Activated gamma-delta T cell treated with anti-CD3 and anti-CD28 coated beads, Interleukin-2, amount 50 U/mL, for 16 hours (primary cell): ENCODE data around the gene NRXN2.

Experiments
- DNase-seq: peaks from one replicate; pipeline ENCODE4 v3.0.0-alpha.2; 2020; ENCODE audit warnings: low read depth

The NRXN2 gene

DNA sequence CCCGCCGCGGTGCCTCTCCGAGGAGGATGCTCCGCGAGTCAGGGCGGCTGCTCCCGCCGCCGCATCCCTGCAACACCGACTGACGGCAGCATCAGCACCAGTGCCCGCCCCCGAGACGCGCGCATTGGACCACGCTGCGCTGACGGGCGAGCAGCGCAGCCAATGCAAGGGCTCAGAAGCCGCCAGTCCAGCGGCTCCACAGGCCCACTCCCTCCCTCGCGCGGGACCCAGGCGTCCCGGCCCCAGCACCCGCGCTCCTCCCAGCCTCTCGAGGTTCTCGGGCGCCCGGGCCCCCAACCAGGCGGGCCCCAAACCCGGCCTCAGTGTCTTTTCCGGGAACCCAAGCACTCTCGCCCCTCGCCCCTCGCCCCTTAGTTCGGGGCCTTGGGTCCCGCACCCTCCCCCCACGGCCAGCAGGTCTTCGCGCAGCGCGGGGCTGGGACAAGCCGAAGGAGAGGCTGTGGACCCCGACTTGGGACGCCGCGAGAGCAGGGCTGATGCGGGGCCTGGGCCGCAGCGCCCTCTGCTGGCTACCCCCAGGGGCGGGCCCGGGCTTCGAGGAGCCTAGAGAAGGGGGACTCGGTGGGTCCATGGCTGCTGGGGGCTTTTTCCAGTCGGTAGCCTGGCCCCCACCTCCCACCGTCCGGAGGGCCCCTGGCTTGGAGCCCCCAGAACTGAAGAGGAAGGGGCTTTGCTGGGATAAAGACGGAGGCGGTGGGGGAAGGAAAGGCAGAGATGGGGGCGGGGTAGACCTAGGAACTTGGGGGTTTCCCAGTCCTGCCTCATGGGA is at the start of gene NRXN2:
Gene NRXN2, minus strand, starts transcription at position 81 of the 790 bp plus-strand sequence. CDS start 9,498 bp downstream, outside the sequence.
- DNase-seq = peak; percentile 74

DNA sequence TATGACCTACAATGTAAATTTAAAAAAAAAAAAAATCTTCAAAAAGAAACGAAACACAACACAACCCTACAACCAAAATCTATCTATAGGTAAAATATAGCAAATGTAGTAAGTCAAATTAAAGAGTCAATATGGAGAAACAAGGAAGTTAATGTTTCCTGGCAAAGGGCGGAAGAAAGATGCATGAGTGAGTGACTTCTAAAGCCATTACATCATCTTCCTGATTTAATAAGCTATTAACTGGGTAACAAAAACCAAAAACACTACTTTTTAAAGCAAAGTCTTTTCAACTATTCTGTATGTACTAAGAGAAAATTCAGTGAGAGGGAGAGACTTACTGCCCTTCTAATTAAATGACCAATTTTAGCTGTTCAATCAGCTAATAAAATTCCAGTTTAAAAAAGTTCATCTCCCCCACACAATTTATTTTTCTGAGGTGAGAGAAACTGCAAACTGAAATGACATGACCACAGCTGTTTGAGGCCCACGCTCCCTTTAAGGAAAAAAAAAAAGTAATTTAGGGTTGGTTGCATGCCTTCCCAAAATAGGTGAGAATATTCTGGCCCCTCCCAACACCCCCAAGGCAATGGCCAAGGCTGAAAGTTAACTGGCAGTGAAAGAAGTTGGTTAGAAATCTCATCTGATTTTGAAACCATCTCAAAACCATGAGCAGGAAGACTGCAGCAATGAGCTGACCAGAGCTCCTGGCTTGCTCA is 49.5 kb upstream of the NRXN2 start:
- DNase-seq = no peak

DNA sequence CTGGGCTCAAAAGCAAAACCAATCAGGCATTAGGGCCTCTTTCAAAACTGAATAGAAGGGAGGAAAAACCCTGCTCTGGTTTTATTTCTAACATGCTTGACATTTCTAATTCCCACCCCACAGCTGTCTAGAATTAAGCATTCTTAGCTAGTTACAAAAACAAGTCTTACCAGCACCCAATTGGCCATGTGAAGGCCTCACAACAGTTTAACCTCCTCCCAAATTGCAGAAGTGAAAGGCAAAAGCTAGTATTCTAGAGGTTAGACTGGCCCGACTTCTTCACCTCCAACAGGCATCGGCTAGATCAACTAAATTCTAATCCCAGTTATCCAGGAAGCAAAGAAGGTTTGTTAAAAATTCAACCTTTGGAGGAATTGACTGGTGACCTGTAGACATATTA is 48.9 kb upstream of the NRXN2 start:
- no peak for DNase-seq

DNA sequence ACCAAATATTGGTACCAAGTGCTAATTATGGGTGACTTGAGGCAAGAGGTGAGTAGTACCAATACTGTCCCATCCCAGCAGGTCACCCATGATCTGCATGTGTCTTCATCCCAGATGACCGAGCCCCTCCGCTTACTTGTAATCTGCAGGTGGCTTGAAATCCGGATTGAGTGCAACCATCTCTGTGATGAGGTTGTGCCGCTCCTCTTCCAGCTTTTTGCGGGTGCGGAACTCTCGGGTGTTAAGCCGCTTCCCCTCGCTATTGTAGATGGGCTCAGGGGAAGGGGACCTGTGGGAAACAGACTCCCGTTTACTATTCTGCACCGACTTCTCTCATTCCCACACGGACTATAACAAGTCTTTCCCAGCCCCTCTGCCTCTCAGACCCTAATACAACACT is 47.1 kb upstream of the NRXN2 start:
- DNase-seq = no peak

DNA sequence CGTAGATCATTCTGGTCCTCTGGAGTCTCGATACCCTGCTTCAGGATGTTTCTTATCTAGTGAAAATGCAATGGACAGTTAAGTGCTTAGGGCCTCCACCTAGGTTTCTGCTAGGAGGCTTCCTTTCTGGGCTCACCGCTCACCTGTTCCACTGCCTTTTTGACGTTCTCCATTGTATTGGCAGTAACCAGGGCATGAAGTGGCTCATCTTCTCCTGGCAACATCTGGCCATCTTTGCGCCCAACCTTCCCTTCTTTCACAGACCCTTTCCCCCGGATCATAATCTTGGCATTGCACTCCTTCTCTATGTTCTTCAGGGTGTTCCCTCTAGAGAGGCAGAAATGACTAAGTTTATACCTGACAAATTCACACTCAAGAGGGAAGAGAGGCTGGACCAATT is 46.3 kb upstream of the NRXN2 start:
- no peak for DNase-seq

DNA sequence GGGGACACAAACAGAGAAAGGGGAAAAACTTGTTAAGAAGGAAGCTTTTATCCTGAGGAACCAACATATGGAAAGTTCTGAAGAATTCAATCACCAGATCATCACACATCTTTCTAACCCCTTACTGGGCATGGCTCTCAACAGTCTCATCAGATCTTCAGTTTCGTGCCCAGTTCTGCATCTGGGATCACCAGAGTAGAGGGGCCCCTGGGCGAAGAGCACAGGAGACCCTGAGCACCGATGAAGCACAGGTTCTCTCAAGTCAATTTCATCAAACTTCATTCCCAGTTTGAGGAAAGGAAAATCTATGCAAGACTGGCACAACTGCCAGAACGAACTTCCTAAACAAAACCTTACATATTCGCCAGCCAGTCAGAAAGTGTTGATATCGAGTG is 45.3 kb upstream of the NRXN2 start:
- no peak for DNase-seq

DNA sequence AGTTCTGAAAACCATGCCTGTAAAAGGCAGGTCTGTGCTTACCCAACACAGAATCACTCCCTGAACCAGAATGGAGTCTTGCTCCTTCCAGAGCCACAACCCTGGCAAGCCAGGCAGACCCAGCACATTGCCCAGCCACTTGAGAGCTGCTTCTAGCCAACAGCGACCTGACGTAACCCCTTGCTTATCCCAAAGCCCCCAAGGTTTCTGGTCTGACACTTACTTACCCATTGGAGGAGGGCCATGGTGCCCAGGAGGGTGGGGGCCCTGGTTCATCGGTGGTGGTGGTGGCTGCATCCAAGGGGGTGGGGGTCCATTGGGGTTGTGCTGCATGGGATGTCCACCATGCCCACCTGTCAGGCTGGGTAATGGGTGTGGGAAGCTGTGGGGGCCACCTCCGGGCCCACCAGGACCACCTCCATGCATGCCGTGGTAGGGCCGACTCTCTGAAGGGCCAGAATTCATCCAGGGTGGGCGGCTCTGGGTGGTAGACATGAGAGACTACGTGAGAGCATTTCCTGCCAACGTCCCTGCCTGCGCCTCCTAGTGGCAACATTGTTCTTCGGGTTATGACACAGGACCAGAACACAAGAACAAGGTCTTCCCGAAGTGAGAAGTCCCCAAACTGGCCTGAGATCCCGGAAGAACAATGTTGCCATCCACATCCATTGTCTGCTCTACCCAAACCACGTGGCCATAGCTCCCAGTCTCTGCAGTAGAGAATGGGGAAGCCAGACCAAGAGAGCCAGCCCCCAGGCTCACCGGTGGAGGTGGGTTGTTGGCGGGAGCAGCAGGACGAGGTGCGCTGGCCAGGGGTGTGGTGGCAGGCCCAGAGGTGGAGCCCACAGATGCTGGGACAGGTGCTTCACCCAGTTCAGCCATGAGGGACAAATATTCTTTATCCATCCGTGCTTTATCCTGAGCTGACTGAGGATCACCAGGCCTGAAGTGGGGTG is 44.6 kb upstream of the NRXN2 start:
- peak; percentile 83 for DNase-seq

DNA sequence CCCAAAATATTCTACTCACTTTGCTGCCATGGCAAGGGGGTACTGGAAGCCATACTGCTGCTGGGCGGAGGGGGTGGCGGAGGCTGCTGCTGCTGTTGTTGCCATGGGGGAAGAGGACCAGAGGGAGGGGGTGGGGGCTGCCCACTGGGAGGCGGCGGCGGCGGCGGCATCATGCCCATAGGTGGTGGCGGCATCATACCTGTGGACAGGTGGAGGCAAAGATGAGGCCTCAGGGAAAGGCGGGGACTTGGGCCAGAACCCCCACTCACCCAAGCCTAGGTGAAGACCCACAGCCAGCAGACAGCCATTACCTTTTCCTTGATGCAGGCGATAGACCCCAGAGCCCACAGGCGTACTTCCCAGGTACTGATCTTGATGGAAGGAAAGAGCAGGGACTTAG is 43.9 kb upstream of the NRXN2 start:
- DNase-seq = no peak

DNA sequence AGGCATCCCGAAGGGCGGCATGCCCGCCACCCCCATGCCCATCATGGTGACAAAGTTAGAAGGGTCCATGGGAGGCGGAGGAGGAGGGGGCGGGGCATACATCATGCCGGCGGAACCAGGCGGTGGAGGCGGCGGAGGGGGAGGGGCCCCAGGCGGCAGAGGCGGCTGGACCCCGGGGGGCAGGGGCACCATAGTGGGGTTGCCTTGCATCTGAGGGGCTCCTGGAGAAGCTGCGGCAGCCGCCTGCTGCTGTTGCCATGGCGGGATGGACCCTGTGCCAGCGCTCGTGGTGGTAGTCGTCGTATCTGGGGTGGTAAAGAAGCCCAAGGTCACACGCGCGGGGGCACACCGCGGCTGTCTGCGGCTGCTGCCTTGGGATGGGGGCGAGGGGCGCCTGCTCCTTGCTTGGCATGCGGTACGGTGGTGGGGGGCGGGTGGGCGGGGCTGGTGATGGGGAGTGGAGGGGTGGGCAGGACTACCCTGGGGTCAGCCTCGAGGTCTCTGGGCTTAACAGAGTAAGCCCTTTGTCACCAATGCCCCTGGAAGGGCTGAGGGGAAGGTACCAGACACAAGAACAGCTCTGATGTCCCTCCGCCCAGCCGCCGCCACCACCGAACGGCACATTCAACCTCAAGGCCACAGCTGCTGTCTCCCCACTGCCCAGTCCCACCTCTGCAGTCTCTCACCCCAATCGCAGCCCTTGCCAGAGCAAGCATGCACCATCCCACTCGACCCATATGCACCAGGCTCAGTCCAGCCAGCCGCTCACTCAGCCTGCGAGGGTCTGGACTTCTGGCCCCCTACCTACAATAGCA is 43.1 kb upstream of the NRXN2 start:
- no peak for DNase-seq

DNA sequence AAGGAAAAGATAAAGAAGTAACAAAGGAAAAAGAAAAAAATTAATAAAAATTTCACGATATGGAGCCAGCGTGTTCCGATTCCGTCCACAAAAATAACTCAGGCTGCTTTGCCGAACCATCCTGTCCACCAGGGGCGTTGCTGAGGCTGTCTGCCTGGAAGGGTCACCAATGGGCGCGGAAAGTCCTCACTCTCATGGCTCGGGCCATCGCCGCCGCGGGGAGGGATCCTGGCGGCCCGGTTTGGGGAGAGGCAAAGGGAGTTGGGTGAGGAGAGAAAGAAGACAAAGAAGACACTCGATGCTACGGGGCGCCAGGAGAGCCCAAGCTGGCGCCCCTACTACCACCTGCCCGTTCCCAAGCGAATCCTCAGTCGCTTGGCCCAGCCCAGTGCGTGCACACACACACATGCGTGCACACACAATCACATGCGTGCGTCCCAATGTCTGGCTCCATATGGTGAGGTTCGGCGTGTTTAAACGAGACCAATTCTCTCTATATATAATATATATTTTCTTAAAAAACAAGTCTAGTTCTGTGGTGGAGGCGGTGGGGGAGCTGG is 42.4 kb upstream of the NRXN2 start:
- no peak for DNase-seq

DNA sequence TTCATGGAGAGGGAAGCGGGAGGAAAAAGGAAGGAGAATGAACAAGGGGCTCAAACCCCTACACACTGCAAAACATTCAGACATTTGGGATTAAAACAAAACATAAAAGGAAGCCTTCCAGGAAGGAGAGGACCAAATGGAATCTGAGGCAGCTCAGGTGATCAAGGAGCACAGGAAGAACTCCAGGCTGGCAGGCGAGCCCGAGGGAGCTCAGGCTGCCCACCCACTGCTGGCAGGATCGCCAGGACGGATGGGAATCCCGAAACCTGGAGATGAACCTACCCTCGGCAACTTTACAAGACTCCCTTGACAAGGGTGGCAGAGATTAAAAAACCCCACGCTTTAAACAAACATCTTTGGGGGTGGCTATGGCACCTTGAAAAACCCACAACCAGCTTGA is 41.8 kb upstream of the NRXN2 start:
- DNase-seq = no peak

DNA sequence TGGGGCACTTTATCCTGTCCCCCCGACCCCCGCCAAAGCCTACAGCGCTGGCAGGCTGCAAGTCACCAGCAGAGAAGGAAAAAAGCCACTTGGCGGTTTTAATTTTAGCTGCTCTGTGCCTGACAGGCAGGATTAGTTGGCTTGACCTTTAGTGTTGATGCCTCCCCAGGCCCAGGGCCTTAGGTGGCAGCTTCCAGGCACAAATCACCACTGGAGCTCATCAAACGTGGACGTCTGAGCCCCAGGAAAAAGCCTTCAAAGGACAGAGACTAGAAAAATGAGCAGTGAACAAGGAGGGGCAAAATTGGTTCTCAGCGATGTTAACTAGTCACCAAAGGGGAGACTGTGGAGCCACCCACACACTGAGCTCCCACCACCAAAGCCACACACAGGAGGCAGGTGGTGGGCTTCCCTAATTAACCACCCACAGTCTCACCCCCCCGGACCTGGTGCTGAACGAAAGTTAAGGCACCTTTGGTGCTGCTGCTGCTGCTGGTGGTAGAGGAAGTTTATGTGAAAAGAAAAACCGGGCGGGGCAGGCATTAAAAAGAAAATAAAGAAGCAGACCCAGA is 41.1 kb upstream of the NRXN2 start:
- peak; percentile 53 for DNase-seq

DNA sequence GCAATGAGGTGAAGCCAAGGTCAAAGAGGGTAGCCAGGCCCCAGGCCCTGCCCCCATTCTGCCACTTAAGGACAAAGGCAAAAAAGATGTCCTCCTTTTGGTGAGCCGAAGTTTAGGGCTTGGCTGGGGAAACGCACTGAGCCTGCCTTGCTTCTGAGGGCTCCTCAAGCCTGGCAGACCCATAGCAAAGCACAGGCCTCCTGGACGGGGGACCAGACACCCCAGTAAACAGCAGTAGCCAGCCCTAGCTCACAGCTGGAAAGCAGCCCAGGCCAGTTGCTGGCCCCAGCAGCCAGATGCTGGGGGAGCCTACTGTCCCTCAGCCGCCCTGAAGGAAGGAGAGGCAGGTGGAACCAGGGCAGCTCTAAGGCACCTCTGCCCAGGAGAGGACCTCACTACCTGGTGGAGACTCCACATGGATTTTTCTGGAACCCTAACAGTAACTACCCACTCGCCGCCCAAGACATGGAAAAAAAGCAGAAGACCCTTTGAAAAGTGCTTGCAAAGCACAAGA is 40.6 kb upstream of the NRXN2 start:
- no peak for DNase-seq

DNA sequence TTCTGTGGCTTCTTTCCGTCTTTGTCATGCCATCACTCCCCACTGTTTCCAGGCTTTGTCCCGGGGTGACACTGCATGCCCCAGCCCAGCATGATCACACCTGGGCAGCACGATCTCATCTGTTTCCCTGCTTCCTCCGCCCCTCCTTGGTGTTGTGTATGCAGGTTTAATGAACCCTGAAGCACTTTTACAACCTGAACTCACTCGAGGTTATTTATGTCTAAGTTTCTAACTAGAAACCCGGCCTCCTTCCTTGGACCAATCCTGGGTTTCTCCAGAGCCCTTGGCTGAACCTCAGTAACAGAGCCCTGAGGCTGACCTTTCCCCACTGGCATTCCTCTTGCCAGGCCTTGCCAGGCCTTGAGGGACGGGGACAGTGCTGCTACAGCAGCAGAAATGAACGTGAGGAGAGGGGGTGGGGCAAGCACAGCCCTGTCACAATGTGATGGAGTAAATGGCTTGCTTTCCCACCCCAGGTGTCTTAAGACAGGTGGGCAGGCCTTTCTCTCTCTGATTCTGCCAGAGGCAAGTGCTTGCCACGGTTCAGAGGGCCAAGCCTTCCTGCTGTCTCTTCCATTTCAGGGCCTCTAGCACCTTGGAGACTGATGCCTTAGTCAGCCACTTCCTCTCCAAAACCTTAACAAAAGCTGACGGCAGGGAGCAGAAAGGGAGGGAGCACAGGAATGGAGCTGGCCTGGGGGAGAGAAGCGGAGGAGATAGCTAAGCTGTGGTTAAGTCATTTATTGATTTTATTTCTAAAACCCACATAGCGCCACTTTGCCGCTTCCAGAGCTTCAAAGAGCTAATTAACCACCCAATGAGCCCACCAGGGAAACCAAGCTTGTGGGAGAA is 39.9 kb upstream of the NRXN2 start:
- DNase-seq = no peak

DNA sequence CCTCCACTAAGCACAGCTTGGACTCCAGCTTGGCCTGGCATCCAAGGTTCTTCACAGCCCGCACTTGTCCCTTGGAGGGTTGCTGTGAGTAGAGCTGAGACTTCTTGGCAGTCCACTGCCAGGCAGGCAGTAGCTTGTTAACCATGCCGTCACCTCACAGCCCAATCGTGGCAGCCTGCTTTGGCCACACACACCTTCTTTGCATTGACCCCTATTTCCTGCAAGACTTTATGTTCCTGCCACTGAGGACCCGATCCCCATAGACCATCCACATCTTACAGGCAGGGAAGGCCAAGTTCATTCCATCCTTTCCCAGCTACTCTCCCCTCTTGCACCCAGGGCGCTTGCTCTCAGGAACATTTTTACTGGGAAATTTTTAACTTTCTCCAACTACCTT is 39.3 kb upstream of the NRXN2 start:
- no peak for DNase-seq

DNA sequence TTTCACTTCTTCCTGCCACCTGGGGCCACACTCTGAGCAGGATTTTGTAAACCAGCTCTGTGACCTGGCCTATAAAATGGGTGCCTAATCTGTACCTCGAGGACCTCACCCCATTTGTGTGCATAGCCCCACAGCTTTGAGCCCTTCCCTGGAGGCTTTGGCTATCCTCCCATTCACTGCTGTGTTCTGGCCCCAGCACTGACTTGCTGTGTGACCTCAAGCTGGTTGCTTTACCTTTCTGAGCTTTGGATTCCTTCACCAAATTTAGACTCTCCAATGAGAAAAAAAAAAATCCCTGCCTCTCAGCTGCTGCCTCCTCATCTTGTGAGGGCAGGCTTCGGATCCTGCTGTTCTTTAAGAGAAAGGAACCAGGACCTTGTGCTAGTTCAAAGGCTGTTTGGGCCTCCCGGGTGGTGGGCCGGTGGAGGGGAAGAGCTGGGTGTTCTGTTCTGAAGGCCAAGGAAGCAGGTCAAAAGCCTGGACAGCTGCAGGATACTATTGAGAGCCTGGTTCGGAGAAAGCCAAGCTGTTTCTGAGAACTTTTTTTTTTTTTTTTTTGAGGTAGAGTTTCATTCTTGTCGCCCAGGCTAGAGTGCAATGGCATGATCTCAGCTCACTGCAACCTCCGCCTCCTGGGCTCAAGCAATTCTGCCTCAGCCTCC is 37.9 kb upstream of the NRXN2 start:
- DNase-seq = no peak

DNA sequence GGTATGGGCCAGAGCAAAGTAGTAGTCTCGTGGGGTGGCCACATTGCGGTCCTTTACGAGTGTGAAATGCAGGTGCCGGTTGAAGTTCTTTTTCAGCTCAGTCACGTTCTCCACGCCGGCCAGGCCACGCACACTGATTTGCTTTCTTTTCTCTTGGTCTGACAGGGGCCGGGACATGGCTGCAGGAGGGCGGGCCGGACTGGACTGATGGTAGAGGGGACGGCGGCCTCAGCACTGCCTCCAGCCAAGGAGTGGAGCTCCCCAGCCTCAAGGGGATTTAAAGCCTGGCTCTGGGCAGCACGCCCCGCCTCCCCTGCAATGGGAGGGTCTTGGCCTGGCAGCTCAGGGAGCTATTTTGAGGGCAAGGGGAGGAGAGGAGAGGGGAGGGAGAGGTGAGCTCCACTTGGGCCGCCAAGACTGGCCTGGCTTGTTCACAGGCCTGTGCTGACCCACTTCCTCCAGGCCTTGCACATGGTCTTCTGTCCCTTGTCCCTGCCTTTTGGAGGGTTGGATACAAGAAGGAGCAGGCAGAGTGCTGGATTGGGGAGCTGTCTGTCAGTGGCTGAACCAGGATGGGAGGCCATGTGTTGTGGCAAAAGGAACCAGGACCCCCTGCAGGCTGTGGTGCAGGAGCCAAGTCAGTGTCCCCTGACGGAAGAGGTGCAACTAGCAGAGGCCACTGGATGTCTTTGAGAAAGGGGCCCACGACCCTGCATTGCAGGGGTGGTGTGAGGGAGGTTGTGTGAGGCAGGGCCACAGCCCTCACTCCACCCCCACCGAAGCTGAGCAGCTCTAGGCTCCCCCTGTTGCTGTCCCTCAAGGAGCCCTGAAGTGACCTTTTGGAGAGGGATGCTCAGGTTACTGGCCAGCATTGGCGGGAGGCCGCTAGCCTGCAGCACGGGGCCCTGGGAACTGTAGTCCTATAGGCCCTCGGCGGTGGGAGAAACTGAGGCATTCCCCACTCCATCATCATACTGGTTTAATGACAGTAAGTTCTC is 37.0 kb upstream of the NRXN2 start, which contains the start of gene PYGM:
Gene PYGM, minus strand, starts transcription at position 253 of the 998 bp plus-strand sequence. Its CDS starts 76 bp downstream, at position 177.
- DNase-seq = no peak
